ENCODE measurements around the gene FOXO1. TPM values are rescaled to one million over a fixed set of nuclear protein-coding genes. Genes with fewer than 3 reads are reported as not detected.

The FOXO1 gene
- total and polyA plus RNA-seq, 2 of the 13 experiments (the other 11 are each of a cell fraction or from before 2014, with no cell fraction given): 8.1 to 13.1 TPM

- TF ChIP-seq KAT7 (CRISPR knock-in tag; IDR thresholded peaks at IDR 0.05; ENCODE audit: borderline replicate concordance): 0 out of 2 replicates have a peak, but pooled peaks have one; percentile 71
- TF ChIP-seq PITX1 (CRISPR knock-in tag; IDR thresholded peaks at IDR 0.05): peak; percentile 47; the same call in 1 of the 2 replicates
- peak; percentile 95 for TF ChIP-seq ZNF292 (CRISPR knock-in tag; IDR thresholded peaks at IDR 0.05; ENCODE audit: borderline replicate concordance, low read depth)
- 0 out of 2 replicates have a peak, but pooled peaks have one; percentile 61 for TF ChIP-seq ZNF646 (CRISPR knock-in tag; IDR thresholded peaks at IDR 0.05)
- 0 out of 2 replicates have a peak, but pooled peaks have one; percentile 45 for TF ChIP-seq ETV6 (CRISPR knock-in tag; conservative IDR thresholded peaks at IDR 0.05)
- 0 out of 2 replicates have a peak, but pooled peaks have one; percentile 5 for TF ChIP-seq BRCA1 (CRISPR knock-in tag; IDR thresholded peaks at IDR 0.05)
- TF ChIP-seq HIVEP1 (CRISPR knock-in tag; IDR thresholded peaks at IDR 0.05): 0 out of 2 replicates have a peak, but pooled peaks have one; percentile 49
- TF ChIP-seq HNF1B (CRISPR knock-in tag; IDR thresholded peaks at IDR 0.05): peak; percentile 69; the same call in 1 of the 2 replicates
Observed at GRCh38 chr13:40664100-40664349, 2.4 kb downstream of the FOXO1 start (continued).
